Measurements from ENCODE around the gene MTMR12.
A peak's percentile ranks its signal among the peaks of the same experiment; 100 is the strongest.
"Not testable (repeated sequence)": the region's sequence is repeated elsewhere in the genome, so short reads cannot be mapped to it uniquely, and the experiment has no call there.

Gene MTMR12

DNA sequence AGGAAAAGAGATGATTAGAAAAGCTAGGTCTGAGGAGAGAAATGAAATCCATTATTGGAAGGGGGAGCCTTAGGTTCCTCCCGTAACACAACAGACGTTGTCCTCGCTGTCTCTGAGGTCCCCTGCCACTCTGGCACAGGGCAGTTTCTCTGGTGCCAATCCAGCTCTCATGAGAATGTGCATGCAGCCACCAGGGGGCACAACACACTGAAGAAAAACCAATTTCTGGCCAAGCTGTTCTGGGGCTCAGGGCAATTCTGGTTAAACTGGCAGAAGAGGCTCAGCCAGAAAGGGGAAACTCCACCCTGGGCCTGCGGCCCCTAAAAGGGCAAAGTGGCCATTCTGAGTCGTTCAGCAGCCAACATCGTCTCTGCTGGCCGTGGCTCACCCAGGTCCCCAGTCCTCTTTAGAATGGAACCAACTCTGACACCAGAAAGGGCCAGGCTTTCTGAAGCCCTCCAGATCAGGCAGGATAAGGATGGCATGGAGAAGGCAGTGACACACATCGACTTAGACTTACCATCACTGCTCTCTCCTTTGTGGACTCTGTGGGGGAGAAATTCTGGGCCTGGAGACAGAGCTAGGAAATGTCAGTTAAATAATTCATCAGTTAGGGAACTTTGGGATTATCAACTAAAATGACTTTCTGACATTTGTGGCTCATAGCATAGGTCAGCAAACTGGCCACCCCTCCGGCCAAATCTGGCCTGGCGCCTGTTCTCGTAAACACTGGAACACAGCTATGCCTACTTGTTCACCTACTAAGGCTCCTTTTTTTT is 80.1 kb downstream of the MTMR12 start:
- peak; percentile 79 to 80 for DNase-seq

DNA sequence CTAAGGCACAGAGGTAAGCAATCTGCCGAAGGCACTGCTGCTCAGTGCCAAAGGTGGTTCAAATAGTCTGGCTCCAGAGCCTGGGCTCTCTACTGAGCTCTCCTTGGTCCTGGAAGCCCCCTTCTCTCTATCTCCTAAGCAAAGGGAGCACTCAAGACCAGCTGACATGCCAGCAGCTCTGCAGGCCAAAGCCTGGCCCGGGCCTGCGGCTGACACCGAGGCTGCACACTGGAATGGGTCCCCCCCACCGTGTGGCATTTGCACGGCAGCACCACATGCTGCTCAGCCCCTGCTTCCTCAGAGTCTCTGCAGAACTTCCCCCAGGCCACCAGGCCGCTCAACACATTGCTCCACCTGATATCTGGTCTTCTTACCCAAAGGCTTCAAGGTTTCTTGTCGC is 80.8 kb downstream of the MTMR12 start:
- DNase-seq, result no peak

DNA sequence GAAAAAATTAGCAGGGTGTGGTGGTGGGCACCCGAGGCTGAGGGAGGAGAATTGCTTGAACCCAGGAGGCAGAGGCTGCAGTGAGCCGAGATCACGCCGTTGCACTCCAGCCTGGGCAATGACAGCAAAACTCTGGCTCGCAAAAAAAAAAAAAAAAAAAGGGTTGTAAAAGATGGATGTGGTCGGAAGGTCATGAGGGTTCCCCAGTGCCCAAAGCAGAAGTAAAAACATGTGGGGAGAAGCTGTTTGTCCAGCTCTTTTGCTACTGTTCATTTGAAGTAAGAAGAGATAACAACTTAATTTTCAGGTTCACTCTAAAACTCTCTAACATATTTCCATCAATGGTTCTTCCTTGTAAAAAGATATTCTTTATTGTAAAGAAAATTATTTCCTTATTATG is 81.5 kb downstream of the MTMR12 start:
- DNase-seq, result no peak

- DNase-seq, result peak in 1 of 2 donors; percentile 42
These were observed 82.2 kb downstream of the MTMR12 start for GRCh38 chr5:32230356-32231099.

- DNase-seq, result no peak
These were observed 83.2 kb downstream of the MTMR12 start for GRCh38 chr5:32229586-32229985.

GRCh38 chr5:32228816-32229215 is 83.9 kb downstream of the MTMR12 start:
- DNase-seq, result no peak

GRCh38 chr5:32225445-32225844 is 87.3 kb downstream of the MTMR12 start:
- no peak for DNase-seq

GRCh38 chr5:32223972-32224609 is 88.6 kb downstream of the MTMR12 start:
- DNase-seq, result no peak

GRCh38 chr5:32222723-32223470 is 89.8 kb downstream of the MTMR12 start:
- no peak for DNase-seq

DNA sequence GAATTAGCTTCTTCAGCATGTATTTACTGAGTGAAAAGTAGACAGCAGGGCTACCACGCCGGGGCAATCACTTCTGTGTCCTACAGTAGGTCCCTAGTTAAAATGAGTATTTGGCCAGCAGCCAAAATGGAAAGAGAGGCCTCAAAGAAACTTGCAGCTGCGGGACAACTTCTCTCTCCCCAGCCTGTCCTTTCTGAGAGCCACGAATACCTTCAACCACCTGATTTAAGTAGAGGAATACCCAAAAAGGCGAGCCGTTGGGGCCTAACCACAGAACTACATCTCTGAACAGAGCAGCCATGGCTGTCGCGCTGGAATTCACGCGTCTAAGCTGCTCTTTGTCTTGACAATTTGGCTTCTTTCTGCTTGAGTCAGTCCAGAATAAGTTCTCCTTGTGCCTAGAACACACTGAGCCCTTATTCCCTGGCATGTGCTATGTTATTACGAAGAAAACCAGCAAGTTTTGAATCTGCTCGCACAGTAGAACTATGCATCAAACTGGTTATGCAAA is 94.8 kb downstream of the MTMR12 start:
- no peak for DNase-seq

- not testable (repeated sequence) for DNase-seq
These were observed 98.4 kb downstream of the MTMR12 start for GRCh38 chr5:32214344-32214743.

DNA sequence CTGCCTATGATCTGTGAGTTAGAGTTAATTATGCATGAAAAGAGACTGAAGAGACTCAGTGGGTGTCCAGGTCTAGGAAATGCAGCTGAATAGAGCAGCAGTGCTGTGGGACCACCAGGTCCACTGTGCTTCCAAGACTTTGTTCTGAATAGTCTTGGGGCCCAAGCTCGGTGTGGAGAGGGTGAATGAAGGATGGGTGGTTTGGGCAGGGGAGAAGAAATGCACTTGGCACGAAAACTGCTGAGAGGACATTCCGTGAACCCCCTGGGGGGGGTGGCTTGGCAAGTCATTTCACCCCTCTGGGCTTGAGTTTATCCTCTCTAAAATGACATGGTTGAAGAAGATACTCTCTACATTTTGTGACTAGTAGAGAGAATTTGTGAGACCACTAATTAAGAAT is 102.6 kb downstream of the MTMR12 start:
- DNase-seq, result no peak

DNA sequence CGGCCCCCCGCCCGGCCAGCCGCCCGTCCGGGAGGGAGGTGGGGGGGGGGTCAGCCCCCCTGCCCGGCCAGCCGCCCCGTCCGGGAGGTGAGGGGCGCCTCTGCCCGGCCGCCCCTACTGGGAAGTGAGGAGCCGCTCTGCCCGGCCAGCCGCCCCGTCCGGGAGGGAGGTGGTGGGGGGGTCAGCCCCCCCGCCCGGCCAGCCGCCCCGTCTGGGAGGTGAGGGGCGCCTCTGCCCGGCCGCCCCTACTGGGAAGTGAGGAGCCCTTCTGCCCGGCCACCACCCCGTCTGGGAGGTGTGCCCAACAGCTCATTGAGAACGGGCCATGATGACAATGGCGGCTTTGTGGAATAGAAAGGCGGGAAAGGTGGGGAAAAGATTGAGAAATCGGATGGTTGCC is 103.9 kb downstream of the MTMR12 start:
- DNase-seq, result not testable (repeated sequence)

DNA sequence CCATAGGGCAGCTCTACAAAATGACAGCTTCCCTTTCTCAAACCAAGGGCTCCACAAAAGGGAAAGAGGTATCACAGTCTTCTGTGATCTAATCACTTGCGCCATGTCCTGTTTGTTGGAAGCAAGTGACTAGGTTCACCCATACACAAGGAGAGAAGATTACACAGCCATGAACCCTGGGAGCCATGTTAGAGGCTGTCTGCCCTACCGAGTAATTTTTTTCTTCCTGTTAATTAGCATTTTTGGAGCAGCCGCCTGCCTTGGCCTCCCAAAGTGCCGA is 105.4 kb downstream of the MTMR12 start:
- DNase-seq, result peak in 1 of 2 donors; percentile 15

GRCh38 chr5:32206509-32207354 is 106.0 kb downstream of the MTMR12 start:
- no peak for DNase-seq

- no peak for DNase-seq
These were observed 106.7 kb downstream of the MTMR12 start for GRCh38 chr5:32206053-32206452.

DNA sequence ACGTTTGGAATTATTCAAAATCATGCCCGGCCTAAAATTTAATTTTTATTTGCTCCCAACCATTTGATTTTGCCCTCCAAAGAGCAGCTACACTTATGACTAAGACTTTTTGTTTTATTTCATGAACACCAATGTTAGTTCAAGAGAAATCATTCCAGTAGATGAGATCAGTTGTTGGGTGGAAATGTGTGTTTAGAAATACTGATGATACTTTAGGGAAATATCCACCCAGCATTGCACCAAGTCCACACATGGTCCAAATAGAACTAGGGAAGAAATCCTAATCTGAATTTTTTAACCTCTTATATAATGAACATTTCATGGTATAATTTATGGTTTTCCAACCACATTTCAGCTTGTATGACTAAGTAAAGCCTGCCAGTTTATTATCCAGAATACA is 110.3 kb downstream of the MTMR12 start:
- no peak for DNase-seq

GRCh38 chr5:32201122-32201753 is 111.5 kb downstream of the MTMR12 start:
- DNase-seq, result no peak

- no peak for DNase-seq
These were observed 115.7 kb downstream of the MTMR12 start for GRCh38 chr5:32197032-32197431.

DNA sequence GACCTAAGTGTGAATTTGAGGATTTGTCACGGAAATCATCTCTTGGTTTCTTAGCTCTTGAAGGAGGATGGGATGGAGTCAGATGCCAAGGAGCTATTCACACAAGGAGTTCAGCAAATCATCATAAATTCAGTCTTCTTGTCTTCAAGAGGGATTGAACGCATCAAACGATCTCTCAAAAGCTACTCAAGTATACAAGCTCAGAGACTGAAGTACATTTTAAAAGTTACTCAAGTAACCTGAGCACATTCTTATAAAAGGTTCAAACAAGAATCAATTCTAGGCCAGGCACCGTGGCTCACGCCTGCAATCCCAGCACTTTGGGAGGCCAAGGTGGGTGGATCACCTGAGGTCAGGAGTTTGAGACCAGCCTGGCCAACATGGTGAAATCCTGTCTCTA is 117.5 kb downstream of the MTMR12 start:
- no peak for DNase-seq

DNA sequence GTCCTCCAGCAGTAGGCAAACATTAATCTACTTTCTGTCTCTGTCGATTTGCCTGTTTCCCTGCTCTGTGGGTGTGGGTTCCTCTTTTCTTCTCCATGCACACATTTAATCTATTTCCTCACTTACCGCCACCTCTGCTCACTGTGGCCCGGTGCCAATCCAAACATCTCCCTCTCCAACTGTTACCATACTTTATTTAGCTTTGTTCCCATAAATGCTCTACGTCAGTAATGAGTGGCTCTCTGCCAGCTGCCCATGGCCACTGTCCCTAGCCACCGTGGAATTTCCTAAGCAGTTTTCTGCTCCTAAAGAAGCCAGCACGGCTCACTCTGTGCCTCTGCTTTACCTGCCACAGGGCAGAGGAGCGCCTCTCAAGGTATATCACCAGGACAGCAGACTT is 119.1 kb downstream of the MTMR12 start:
- DNase-seq, result peak in 1 of 2 donors; percentile 27

GRCh38 chr5:32190095-32190494 is 122.6 kb downstream of the MTMR12 start:
- no peak for DNase-seq
